Lower leg skin (tissue), 4 donors: ENCODE results near the gene ATP6V1G2. TPM values are rescaled to one million over a fixed set of nuclear protein-coding genes. Genes with fewer than 3 reads are reported as not detected.
A peak's percentile ranks its signal among the peaks of the same experiment; 100 is the strongest.

Experiments
- DNase-seq, 2 donors: peaks; one replicate each; pipeline ENCODE4 v3.0.0-alpha.2; 2019; ENCODE audit warnings: low spot score in 2 of 2
- H3K4me3 ChIP-seq: fragments of 200-600 bp; sonication (generic); 2 replicates; pipeline ENCODE4 v1.5.1; 2017; ENCODE audit warnings: mild to moderate bottlenecking, low read depth; ENCODE audit not compliant: poor library complexity, severe bottlenecking
- CTCF ChIP-seq, 3 donors: fragments of 450-650 bp; IDR thresholded peaks; one replicate each; pipeline ENCODE4 v1.5.1; 2016; ENCODE audit warnings: antibody characterized with exemption in 3 of 3, mild to moderate bottlenecking in 3 of 3, moderate library complexity in 2 of 3
- POLR2A ChIP-seq, 2 donors: fragments of 450-650 bp; IDR thresholded peaks; one replicate each; pipeline ENCODE4 v1.6.1; 2016 to 2017; ENCODE audit warnings: antibody characterized with exemption in 2 of 2, mild to moderate bottlenecking in 1 of 2, moderate library complexity in 1 of 2
- WGBS, 2 donors: methylation state at CpG; one replicate each; pipeline ENCODE4 v1.1.5; 2018; 5-methylcytosine and 5-hydroxymethylcytosine counted together
- intact Hi-C: fragments of 100-400 bp; cut with DNase I; formaldehyde crosslinking; loops from one replicate; pipeline ENCODE4 v1.15.0; 2023; ENCODE audit warnings: low total_unique reads
- total RNA-seq, 4 donors: library from RNA; depleted of rRNA; stranded (reverse); fragments of >200 nt; gene quantifications; one replicate each; pipeline ENCODE4 v1.1.0, GENCODE V29; 2016

The ATP6V1G2 gene
- total RNA-seq, 4 donors from 2014 or later = 0.46 to 1.3 TPM; not detected in 2

- peak; percentile 95 to 99 for DNase-seq
- no peak for TF ChIP-seq CTCF (IDR thresholded peaks at IDR 0.05)
- TF ChIP-seq POLR2A (IDR thresholded peaks at IDR 0.05) = peak in 1 of 2 donors; percentile 77
- peak within 1 kb of the TSS; percentile 76 for H3K4me3 ChIP-seq
- intact Hi-C loops = no loop called here
- WGBS, 2 donors = 0 to 1% methylated on average over 41 to 43 of the region's 43 CpGs
Measured at GRCh38 chr6:31541658-31542521, 4.5 kb downstream of the ATP6V1G2 start, which contains the start of gene DDX39B. Gene DDX39B, minus strand, starts transcription at chr6:31542003. Its CDS starts 1,471 bp downstream, at chr6:31540532.

GRCh38 chr6:31541059-31541657 is 5.2 kb downstream of the ATP6V1G2 start:
- H3K4me3 ChIP-seq = peak overlapping the region; percentile 76
- intact Hi-C loops = no loop called here
- 0% methylated on average over 21 of the region's 21 CpGs for WGBS, 2 donors
- peak in 1 of 2 donors; percentile 64 for DNase-seq
- no peak for TF ChIP-seq POLR2A (IDR thresholded peaks at IDR 0.05)
- no peak for TF ChIP-seq CTCF (IDR thresholded peaks at IDR 0.05)

GRCh38 chr6:31540640-31541039 is 5.8 kb downstream of the ATP6V1G2 start:
- TF ChIP-seq POLR2A (IDR thresholded peaks at IDR 0.05) = no peak
- no peak for TF ChIP-seq CTCF (IDR thresholded peaks at IDR 0.05)
- intact Hi-C loops = no loop called here
- no peak for DNase-seq
- H3K4me3 ChIP-seq = peak overlapping the region; percentile 76
- WGBS, 2 donors = 11 to 14% methylated on average over 4 of the region's 4 CpGs

GRCh38 chr6:31538805-31539400 is 7.5 kb downstream of the ATP6V1G2 start:
- TF ChIP-seq CTCF (IDR thresholded peaks at IDR 0.05) (no peak), POLR2A (IDR thresholded peaks at IDR 0.05) (no peak)
- WGBS, 2 donors = 49 to 50% methylated on average over 6 of the region's 6 CpGs
- peak in 1 of 2 donors; percentile 3 for DNase-seq
- no peak overlapping the region for H3K4me3 ChIP-seq
- intact Hi-C loops = no loop called here

- TF ChIP-seq CTCF (IDR thresholded peaks at IDR 0.05) (no peak), POLR2A (IDR thresholded peaks at IDR 0.05) (no peak)
- 39 to 66% methylated on average over 2 of the region's 2 CpGs for whole genome bisulfite sequencing, 2 donors
- DNase-seq = no peak
- intact Hi-C loops = no loop called here
- H3K4me3 ChIP-seq = no peak overlapping the region
Measured at GRCh38 chr6:31535538-31536324, 10.7 kb downstream of the ATP6V1G2 start.
